Activated CD8-positive, alpha-beta memory T cell treated with anti-CD3 and anti-CD28 coated beads for 1 hour (primary cell): ENCODE measurements around the gene ITPRID2.
"Not testable (repeated sequence)": the region's sequence is repeated elsewhere in the genome, so short reads cannot be mapped to it uniquely, and the experiment has no call there.

Experiments used
- DNase-seq, 2 donors: peaks; one replicate each; pipeline ENCODE4 v3.0.0-alpha.2; 2020; ENCODE audit warnings: low read depth in 1 of 2; ENCODE audit errors: extremely low read depth in 1 of 2

The ITPRID2 gene

DNA sequence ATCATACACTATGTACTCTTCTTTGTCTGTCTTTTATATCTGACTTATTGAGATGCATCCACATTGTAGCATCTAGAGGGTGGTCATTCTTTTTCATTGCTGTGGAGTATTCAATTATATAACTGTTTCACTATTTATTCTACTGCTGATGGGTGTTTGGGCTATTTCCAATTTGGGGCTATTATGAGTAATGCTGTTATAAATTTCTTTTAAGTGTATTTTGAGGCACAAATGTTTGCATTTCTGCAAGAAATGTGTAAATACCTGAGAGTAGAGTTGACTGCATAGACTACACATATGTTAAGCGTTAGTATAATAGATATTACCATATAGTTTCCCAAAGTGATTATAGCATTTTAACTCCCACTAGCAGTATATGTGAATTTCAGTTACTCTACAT, 67.2 kb downstream of the ITPRID2 start:
- no peak for DNase-seq

- DNase-seq = no peak
Measured at GRCh38 chr2:181959508-181959907, 68.0 kb downstream of the ITPRID2 start.

DNA sequence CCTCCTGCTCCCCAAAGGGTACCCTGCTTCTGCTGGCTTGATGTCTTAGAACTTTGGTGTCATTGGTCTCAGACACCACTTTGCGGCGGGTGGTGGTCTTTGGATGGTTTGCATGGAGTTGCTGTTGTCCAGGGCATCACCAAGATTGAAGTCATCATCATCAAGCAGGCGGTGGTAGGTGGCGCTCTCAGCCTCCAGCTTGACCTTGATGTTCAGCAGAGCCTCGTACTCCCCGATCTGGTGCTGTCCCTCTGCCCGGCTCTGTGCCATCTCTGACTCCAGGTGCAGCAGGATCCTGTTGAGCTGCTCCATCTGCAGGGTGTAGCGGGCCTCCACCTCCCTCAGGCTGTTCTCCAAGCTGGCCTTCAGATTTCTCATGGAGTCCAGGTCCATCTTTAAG, 69.6 kb downstream of the ITPRID2 start:
- not testable (repeated sequence) for DNase-seq

GRCh38 chr2:181962142-181962541, 70.6 kb downstream of the ITPRID2 start:
- no peak for DNase-seq

DNA sequence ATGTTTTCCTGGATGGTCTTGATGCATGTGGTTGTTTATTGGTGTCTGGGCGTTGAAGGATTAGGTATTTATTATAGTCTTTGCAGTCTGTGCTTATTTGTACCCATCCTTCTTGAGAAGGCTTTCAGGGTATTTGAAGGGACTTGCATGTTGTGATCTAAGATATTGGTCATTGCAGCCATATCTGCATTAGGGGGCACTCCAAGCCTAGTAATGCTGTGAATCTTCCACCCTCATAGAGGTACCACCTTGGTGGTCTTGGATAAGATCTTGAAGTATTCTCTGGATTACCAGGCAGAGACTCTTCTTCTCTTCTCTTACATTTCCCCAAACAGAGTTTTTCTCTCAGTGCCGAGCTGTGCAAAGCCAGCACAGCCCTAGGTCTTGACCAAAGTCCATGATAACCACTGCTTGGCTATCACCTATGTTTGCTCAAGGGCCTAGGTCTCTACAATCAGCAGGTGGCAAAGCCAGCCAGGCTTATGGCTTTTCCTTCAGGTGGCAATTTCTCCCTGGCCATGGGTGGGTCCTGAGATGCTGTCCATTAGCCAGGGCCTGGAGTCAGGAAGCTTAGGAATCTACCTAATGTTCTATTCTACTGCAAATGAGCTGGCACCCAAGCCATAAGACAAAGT, 78.7 kb downstream of the ITPRID2 start:
- DNase-seq = no peak

DNA sequence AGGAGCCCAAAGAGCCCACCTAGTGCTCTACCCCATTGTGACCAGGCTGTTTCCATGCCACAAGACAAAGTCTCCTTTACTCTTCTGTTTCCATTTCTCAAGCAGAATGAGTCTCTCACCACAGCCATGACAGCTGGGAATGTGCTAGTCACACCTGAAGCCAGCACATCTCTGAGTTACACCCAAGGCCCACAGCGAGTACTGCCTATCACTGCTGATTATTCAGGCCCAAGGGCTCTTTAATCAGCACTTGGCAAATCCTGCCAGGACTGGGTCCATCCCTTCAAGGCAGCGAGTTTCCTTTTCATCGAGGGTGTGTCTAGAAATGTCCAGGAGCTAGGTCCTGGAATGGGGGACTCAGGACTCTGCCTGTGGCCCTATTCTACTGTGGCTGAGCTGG, 79.5 kb downstream of the ITPRID2 start:
- no peak for DNase-seq

- DNase-seq = no peak
Measured at GRCh38 chr2:181972431-181973170, 81.1 kb downstream of the ITPRID2 start.

DNA sequence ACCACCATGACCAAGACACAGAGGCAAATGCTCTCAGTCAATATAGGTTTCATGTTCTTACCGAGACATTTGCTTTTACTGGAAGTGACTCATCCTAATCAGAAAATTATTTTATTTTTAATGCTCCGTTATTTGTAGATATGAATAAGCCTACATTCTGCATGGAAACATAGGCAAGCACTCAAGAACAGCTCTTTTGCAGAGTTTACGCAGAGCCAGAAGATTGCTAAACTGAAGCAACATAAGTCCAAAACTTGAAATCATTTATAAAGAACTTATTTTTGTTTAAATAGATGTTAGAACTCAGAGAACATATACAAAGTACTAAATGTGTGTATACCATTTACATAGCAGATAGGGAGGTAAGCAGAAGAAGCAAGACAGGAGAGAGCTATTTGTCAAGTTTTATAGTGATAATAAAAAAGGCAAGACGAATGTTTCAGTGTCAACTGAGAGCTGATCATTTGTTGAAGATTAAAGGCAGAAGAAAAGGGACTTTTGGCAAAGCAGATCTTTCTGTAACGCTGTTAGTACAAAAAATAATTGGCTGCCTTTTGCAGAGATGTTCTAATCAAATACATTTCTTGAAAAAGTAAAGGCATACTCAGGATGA, 81.7 kb downstream of the ITPRID2 start:
- no peak for DNase-seq

GRCh38 chr2:181977661-181978350, 86.3 kb downstream of the ITPRID2 start:
- DNase-seq = no peak

GRCh38 chr2:181978351-181979150, 87.0 kb downstream of the ITPRID2 start:
- no peak for DNase-seq
